MM.1S (cell line): ENCODE measurements around the gene RLBP1.

Source experiments
- DNase-seq: peaks from one replicate; pipeline ENCODE4 v3.0.0-alpha.2; 2015
- H2AFZ ChIP-seq: fragments of 300-600 bp; sonication (generic); 2 replicates; pipeline ENCODE4 v1.6.0; 2016; ENCODE audit warnings: antibody characterized with exemption, low read length
- H3F3A ChIP-seq: fragments of 300-600 bp; sonication (generic); 2 replicates; pipeline ENCODE4 v1.6.1; 2016; ENCODE audit warnings: mild to moderate bottlenecking, antibody characterized with exemption, low read length, moderate library complexity, mixed read lengths; ENCODE audit not compliant: insufficient read depth
- H3K27ac ChIP-seq: fragments of 300-600 bp; sonication (generic); 2 replicates; pipeline ENCODE4 v1.5.1; 2016; ENCODE audit warnings: mild to moderate bottlenecking, low read length
- H3K27me3 ChIP-seq: fragments of 300-600 bp; sonication (generic); replicated peaks from 2 replicates; pipeline ENCODE4 v1.6.0; 2016; ENCODE audit warnings: low read length; ENCODE audit not compliant: insufficient read depth
- H3K36me3 ChIP-seq: fragments of 300-600 bp; sonication (generic); replicated peaks from 2 replicates; pipeline ENCODE4 v1.6.1; 2016; ENCODE audit warnings: mild to moderate bottlenecking, low read length, mixed read lengths; ENCODE audit not compliant: insufficient read depth
- H3K4me1 ChIP-seq: fragments of 300-600 bp; sonication (generic); 2 replicates; pipeline ENCODE4 v1.6.1; 2016; ENCODE audit warnings: low read length, mixed read lengths
- H3K4me2 ChIP-seq: fragments of 300-600 bp; sonication (generic); 2 replicates; pipeline ENCODE4 v1.6.0; 2016; ENCODE audit warnings: low read depth, low read length
- H3K4me3 ChIP-seq: fragments of 300-600 bp; sonication (generic); 2 replicates; pipeline ENCODE4 v1.5.1; 2016; ENCODE audit warnings: low read length, mixed read lengths
- H3K79me2 ChIP-seq: fragments of 300-600 bp; sonication (generic); 2 replicates; pipeline ENCODE4 v1.6.1; 2016; ENCODE audit warnings: mixed run types, low read length, mixed read lengths
- H3K9ac ChIP-seq: fragments of 300-600 bp; sonication (generic); 2 replicates; pipeline ENCODE4 v1.6.1; 2016; ENCODE audit warnings: low read length, mixed read lengths
- H3K9me2 ChIP-seq: fragments of 300-600 bp; sonication (generic); replicated peaks from 2 replicates; pipeline ENCODE4 v1.6.1; 2016; ENCODE audit warnings: mild to moderate bottlenecking, low read length, mixed read lengths; ENCODE audit not compliant: insufficient read depth
- H3K9me3 ChIP-seq: fragments of 300-600 bp; sonication (generic); replicated peaks from 2 replicates; pipeline ENCODE4 v1.6.1; 2016; ENCODE audit warnings: mild to moderate bottlenecking, low read length, mixed read lengths; ENCODE audit not compliant: insufficient read depth
- H4K20me1 ChIP-seq: fragments of 300-600 bp; sonication (generic); 2 replicates; pipeline ENCODE4 v1.6.1; 2016; ENCODE audit warnings: mild to moderate bottlenecking, low read length, moderate library complexity, mixed read lengths; ENCODE audit not compliant: insufficient read depth
- EZH2 ChIP-seq: fragments of 300-600 bp; sonication (generic); optimal IDR thresholded peaks from 2 replicates; pipeline ENCODE3; 2017; ENCODE audit warnings: low read depth, mild to moderate bottlenecking, antibody characterized with exemption, low read length, mixed read lengths
- EZH2phosphoT487 ChIP-seq: fragments of 300-600 bp; sonication (generic); IDR thresholded peaks from 2 replicates; pipeline ENCODE4 v1.6.1; 2018; ENCODE audit warnings: antibody characterized with exemption, low read length
- TF ChIP-seq, protein P1 (sequence below): fragments of 300-600 bp; sonication (generic); IDR thresholded peaks from 2 replicates; pipeline ENCODE4 v1.5.1; 2016; ENCODE audit warnings: antibody characterized with exemption, low read length, mixed read lengths

RLBP1 gene

GRCh38 chr15:89186803-89187202, 34.6 kb downstream of the RLBP1 start:
- Histone ChIP-seq H3K9ac (no peak overlapping the region), H3K27me3 (no peaks in the 10 kb centered on the region), H3K79me2 (no peaks in the 10 kb centered on the region), H3K36me3 (0 out of 2 replicates have a peak, but pooled peaks cover 6% of the 10 kb centered on the region), H2AFZ (no peak overlapping the region), H3K27ac (no peak overlapping the region), H3K4me2 (no peak overlapping the region), H3K9me2 (no peaks in the 10 kb centered on the region), H3K4me1 (no peaks in the 10 kb centered on the region), H3K9me3 (no peaks in the 10 kb centered on the region), H3K4me3 (no peak overlapping the region), H4K20me1 (no peaks in the 10 kb centered on the region), H3F3A (no peaks in the 10 kb centered on the region)
- no peak for DNase-seq
- TF ChIP-seq, protein P1, sequence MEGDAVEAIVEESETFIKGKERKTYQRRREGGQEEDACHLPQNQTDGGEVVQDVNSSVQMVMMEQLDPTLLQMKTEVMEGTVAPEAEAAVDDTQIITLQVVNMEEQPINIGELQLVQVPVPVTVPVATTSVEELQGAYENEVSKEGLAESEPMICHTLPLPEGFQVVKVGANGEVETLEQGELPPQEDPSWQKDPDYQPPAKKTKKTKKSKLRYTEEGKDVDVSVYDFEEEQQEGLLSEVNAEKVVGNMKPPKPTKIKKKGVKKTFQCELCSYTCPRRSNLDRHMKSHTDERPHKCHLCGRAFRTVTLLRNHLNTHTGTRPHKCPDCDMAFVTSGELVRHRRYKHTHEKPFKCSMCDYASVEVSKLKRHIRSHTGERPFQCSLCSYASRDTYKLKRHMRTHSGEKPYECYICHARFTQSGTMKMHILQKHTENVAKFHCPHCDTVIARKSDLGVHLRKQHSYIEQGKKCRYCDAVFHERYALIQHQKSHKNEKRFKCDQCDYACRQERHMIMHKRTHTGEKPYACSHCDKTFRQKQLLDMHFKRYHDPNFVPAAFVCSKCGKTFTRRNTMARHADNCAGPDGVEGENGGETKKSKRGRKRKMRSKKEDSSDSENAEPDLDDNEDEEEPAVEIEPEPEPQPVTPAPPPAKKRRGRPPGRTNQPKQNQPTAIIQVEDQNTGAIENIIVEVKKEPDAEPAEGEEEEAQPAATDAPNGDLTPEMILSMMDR: no peak
- TF ChIP-seq EZH2 (no peak), EZH2phosphoT487 (no peak)

DNA sequence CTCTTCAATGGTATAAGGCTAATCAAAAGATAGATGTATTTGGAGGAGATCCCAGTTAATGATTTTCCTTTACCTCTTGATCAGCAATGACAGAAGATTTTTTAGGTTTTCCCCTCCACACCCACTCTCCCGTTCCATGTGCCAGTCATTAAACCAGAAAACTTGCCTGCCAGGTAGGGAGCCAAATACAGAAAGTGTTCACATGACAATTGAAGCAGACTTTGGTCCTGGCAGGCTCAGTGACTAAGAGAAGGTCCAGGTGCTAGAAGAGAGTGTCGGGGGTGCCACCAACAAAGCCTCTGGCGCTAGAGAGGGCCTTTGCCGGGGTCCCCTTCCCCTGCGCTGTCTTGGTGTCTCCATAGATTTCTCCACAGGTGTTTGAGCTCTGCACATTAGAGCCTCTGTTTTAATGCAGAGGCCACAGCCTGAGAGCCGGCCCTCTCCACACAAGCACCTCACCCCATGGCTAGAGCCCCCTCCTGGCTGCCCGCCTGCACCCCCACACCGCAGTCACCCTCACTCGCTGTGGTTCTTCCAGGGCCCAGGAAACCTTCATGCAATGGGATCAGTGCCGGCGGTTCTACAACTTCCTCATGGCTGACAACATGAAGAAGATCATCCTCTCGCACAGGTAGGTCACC, 36.4 kb downstream of the RLBP1 start:
- Histone ChIP-seq H3K79me2 (no peaks in the 10 kb centered on the region), H3F3A (no peaks in the 10 kb centered on the region), H3K9me3 (no peaks in the 10 kb centered on the region), H4K20me1 (no peaks in the 10 kb centered on the region), H3K4me3 (no peak overlapping the region), H3K9ac (no peak overlapping the region), H3K4me2 (no peak overlapping the region), H3K9me2 (no peaks in the 10 kb centered on the region), H3K27me3 (no peaks in the 10 kb centered on the region), H3K36me3 (0 out of 2 replicates have a peak, but pooled peaks cover 6% of the 10 kb centered on the region), H2AFZ (no peak overlapping the region), H3K27ac (no peak overlapping the region), H3K4me1 (no peaks in the 10 kb centered on the region)
- DNase-seq: no peak
- TF ChIP-seq EZH2: no peak
- TF ChIP-seq EZH2phosphoT487: no peak
- TF ChIP-seq, protein P1: no peak

GRCh38 chr15:89184357-89184756, 37.0 kb downstream of the RLBP1 start:
- no peaks in the 10 kb centered on the region for H4K20me1 ChIP-seq

More at GRCh38 chr15:89184357-89184756, 37.0 kb downstream of the RLBP1 start:
- Histone ChIP-seq H3K79me2 (0 out of 2 replicates have a peak, but pooled peaks cover 3% of the 10 kb centered on the region), H3K9me3 (no peaks in the 10 kb centered on the region), H3K9me2 (no peaks in the 10 kb centered on the region), H2AFZ (no peak overlapping the region), H3K4me1 (no peaks in the 10 kb centered on the region), H3K36me3 (0 out of 2 replicates have a peak, but pooled peaks cover 10% of the 10 kb centered on the region), H3K4me3 (no peak overlapping the region), H3K9ac (no peak overlapping the region), H3F3A (no peaks in the 10 kb centered on the region), H3K27ac (no peak overlapping the region), H3K27me3 (no peaks in the 10 kb centered on the region), H3K4me2 (no peak overlapping the region)
- no peak for DNase-seq
- TF ChIP-seq, protein P1: no peak
- TF ChIP-seq EZH2phosphoT487: no peak
- TF ChIP-seq EZH2: no peak
